Vagina (tissue), 2 donors: ENCODE results near the gene TNFAIP3. TPM values are rescaled to one million over a fixed set of nuclear protein-coding genes. Genes with fewer than 3 reads are reported as not detected.

Experiments used
- DNase-seq, 2 donors: peaks; one replicate each; pipeline ENCODE4 v3.0.0-alpha.2; 2017; ENCODE audit errors: extremely low spot score in 2 of 2
- H3K27ac ChIP-seq: fragments of 200-600 bp; sonication (generic); one replicate; pipeline ENCODE4 v1.5.1; 2019
- H3K27me3 ChIP-seq: fragments of 200-600 bp; sonication (generic); one replicate; pipeline ENCODE4 v1.5.1; 2019
- H3K36me3 ChIP-seq, 2 donors: fragments of 200-600 bp; sonication (generic); one replicate each; pipeline ENCODE4 v1.5.1; 2017 to 2019
- H3K4me1 ChIP-seq: fragments of 200-600 bp; sonication (generic); one replicate; pipeline ENCODE4 v1.5.1; 2019
- H3K4me3 ChIP-seq, 2 donors: fragments of 200-600 bp; sonication (generic); 1 replicate in 1 of 2; 2 replicates in 1 of 2; pipeline ENCODE4 v1.5.1; 2016 to 2019
- H3K9me3 ChIP-seq: fragments of 200-600 bp; sonication (generic); one replicate; pipeline ENCODE4 v1.5.1; 2019
- POLR2A ChIP-seq, 2 donors: fragments of 450-650 bp; IDR thresholded peaks; one replicate each; pipeline ENCODE4 v1.6.1; 2017; ENCODE audit warnings: antibody characterized with exemption in 2 of 2, mild to moderate bottlenecking in 2 of 2, moderate library complexity in 2 of 2
- POLR2AphosphoS5 ChIP-seq, 2 donors: sonication (generic); formaldehyde crosslinking; IDR thresholded peaks; one replicate each; pipeline ENCODE4 v1.9.0; 2017; ENCODE audit warnings: antibody characterized with exemption in 2 of 2, mild to moderate bottlenecking in 2 of 2, low read depth in 1 of 2; ENCODE audit not compliant: insufficient read depth in 1 of 2
- intact Hi-C: fragments of 100-400 bp; cut with DNase I; formaldehyde crosslinking; loops from one replicate; pipeline ENCODE4 v1.15.1; 2023
- total RNA-seq: library from RNA; depleted of rRNA; stranded (reverse); fragments of >200 nt; gene quantifications from one replicate; pipeline ENCODE4 v1.2.3, GENCODE V29; 2016
- TF ChIP-seq, protein P1 (sequence below), 3 experiments: fragments of 450-650 bp in 2 of 3; fragments of 200-600 bp in 1 of 3; sonication (generic) in 1 of 3; IDR thresholded peaks; one replicate each; pipeline ENCODE4 v1.5.1; 2017 to 2019; ENCODE audit warnings: antibody characterized with exemption in 3 of 3, mild to moderate bottlenecking in 2 of 3, moderate library complexity in 2 of 3

The TNFAIP3 gene
- total RNA-seq, 1 donor from 2014 or later, result 28.5 TPM

DNA sequence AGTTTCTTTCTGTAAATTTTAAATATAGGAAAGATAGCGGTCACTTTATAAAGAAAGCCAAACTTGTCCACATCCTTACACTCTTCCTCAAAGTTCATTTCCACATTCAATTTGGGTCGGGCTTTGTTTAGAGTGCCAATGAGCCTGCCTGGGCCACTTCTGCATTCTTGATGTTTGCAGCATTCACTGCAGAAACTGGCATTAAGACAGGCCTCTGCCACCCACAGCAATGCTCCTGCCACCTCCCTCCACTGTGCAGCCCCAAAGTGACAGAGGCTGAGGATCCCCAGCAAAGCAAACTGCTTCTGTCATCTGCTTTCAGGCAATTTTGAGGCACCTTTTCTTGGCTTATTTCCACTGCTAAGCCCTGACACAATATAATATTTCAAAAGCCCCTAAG is 61.2 kb downstream of the TNFAIP3 start:
- no peak for DNase-seq
- Histone ChIP-seq H3K4me1 (peaks cover 30% of the 10 kb centered on the region), H3K27me3 (no peaks in the 10 kb centered on the region), H3K27ac (no peak overlapping the region), H3K4me3 (no peak overlapping the region), H3K9me3 (no peaks in the 10 kb centered on the region), H3K36me3 (no peaks in the 10 kb centered on the region)
- intact Hi-C loops, result no loop called here
- TF ChIP-seq POLR2A (IDR thresholded peaks at IDR 0.05) (no peak), POLR2AphosphoS5 (IDR thresholded peaks at IDR 0.05; ENCODE audit: insufficient read depth in 1 of 2, low read depth in 1 of 2) (no peak)

DNA sequence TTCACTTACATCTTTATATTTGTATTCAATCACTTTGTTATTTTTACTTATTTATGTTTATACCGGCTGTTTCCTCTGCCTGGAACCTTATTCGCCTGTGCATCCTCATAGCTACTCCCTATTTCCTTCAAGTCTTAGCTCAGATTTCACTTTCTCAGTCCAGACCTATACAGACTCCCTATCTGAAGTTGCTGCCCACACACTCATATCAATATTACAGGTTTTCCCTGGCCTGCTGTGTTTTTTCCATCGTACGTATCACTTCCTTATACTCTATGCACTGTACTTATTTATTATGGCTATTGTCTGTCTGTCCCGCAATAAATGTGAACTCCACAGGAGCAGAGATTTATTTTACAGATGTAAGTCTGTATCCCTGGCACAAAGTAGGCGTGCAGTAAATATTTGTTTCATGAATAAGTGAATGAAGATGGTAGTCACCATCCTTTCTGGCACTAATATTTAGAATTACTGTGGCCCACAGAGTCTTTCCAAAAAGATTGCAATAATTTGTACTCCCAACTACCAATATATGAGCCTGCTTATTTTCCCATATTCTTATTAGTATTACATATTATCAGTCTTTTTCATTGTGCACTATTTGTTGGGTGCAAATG is 64.9 kb downstream of the TNFAIP3 start:
- H3K27me3 ChIP-seq, result no peaks in the 10 kb centered on the region
- H3K9me3 ChIP-seq, result no peaks in the 10 kb centered on the region
- DNase-seq, result no peak
- intact Hi-C loops, result no loop called here
- no peaks in the 10 kb centered on the region for H3K36me3 ChIP-seq
- no peak overlapping the region for H3K4me3 ChIP-seq
- no peak for TF ChIP-seq POLR2A (IDR thresholded peaks at IDR 0.05)
- TF ChIP-seq, protein P1, sequence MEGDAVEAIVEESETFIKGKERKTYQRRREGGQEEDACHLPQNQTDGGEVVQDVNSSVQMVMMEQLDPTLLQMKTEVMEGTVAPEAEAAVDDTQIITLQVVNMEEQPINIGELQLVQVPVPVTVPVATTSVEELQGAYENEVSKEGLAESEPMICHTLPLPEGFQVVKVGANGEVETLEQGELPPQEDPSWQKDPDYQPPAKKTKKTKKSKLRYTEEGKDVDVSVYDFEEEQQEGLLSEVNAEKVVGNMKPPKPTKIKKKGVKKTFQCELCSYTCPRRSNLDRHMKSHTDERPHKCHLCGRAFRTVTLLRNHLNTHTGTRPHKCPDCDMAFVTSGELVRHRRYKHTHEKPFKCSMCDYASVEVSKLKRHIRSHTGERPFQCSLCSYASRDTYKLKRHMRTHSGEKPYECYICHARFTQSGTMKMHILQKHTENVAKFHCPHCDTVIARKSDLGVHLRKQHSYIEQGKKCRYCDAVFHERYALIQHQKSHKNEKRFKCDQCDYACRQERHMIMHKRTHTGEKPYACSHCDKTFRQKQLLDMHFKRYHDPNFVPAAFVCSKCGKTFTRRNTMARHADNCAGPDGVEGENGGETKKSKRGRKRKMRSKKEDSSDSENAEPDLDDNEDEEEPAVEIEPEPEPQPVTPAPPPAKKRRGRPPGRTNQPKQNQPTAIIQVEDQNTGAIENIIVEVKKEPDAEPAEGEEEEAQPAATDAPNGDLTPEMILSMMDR (IDR thresholded peaks at IDR 0.05), result no peak
- TF ChIP-seq POLR2AphosphoS5 (IDR thresholded peaks at IDR 0.05; ENCODE audit: insufficient read depth in 1 of 2, low read depth in 1 of 2), result no peak
- H3K4me1 ChIP-seq, result peaks cover 24% of the 10 kb centered on the region
- no peak overlapping the region for H3K27ac ChIP-seq

Other genes with a start within 250 kb of the TNFAIP3 start
- gene PERP, start 240.2 kb downstream of the TNFAIP3 start, total RNA-seq, result 279 TPM